K562 (cell line): ENCODE measurements around the gene C1orf167. TPM values are rescaled to one million over a fixed set of nuclear protein-coding genes. Genes with fewer than 3 reads are reported as not detected.

Experiments used
- ELK1 ChIP-seq: sonication (generic); formaldehyde crosslinking; IDR thresholded peaks from 2 replicates; pipeline ENCODE4 v1.8.1; 2022; ENCODE audit warnings: missing genetic modification reagents
- GTF2B ChIP-seq: IDR thresholded peaks from 2 replicates; pipeline ENCODE4 v1.6.1; 2011; ENCODE audit not compliant: insufficient read length; ENCODE audit errors: extremely low read depth
- HMG20B ChIP-seq: fragments of 250-450 bp; sonication (Bioruptor Pico); IDR thresholded peaks from 2 replicates; pipeline ENCODE4 v1.5.0; 2021; ENCODE audit warnings: mild to moderate bottlenecking
- HNRNPL ChIP-seq: fragments of 200-400 bp; formaldehyde crosslinking; IDR thresholded peaks from 2 replicates; pipeline ENCODE4 v1.6.1; 2017; ENCODE audit warnings: low read depth, mild to moderate bottlenecking, low read length
- MAZ ChIP-seq, 2 experiments: fragments of 450-650 bp in 1 of 2; sonication (generic) in 1 of 2; formaldehyde crosslinking; IDR thresholded peaks in 1 of 2; conservative IDR thresholded peaks in 1 of 2; 2 replicates each; pipeline versions ENCODE4 v1.4.0 to v1.5.0; 2020; ENCODE audit warnings: mild to moderate bottlenecking in 1 of 2, missing genetic modification reagents in 1 of 2
- MCM7 ChIP-seq, 2 experiments: fragments of 450-650 bp; IDR thresholded peaks; 2 replicates each; pipeline ENCODE4 v1.6.1; 2016 to 2018
- MGA ChIP-seq: fragments of 450-650 bp; IDR thresholded peaks from 2 replicates; pipeline ENCODE4 v1.6.1; 2016; ENCODE audit warnings: mild to moderate bottlenecking, moderate library complexity
- MLX ChIP-seq, 2 experiments: fragments of 450-650 bp in 1 of 2; sonication (generic) in 1 of 2; formaldehyde crosslinking; conservative IDR thresholded peaks; 2 replicates each; pipeline versions ENCODE4 v1.4.0 to v1.8.1; 2020 to 2022; ENCODE audit warnings: mild to moderate bottlenecking in 1 of 2, missing genetic modification reagents in 1 of 2
- NCOA4 ChIP-seq: fragments of 450-650 bp; IDR thresholded peaks from 2 replicates; pipeline ENCODE4 v1.6.1; 2018; ENCODE audit warnings: mild to moderate bottlenecking; ENCODE audit not compliant: partially characterized antibody
- NR2F6 ChIP-seq: fragments of 450-650 bp; formaldehyde crosslinking; IDR thresholded peaks from 2 replicates; pipeline ENCODE4 v1.4.0; 2020; ENCODE audit warnings: mild to moderate bottlenecking
- PHTF2 ChIP-seq: fragments of 250-450 bp; sonication (Bioruptor Pico); IDR thresholded peaks from 2 replicates; pipeline ENCODE4 v1.5.0; 2021; ENCODE audit warnings: mild to moderate bottlenecking
- ZC3H4 ChIP-seq: sonication (generic); formaldehyde crosslinking; IDR thresholded peaks from 2 replicates; pipeline ENCODE4 v1.9.0; 2021; ENCODE audit warnings: missing genetic modification reagents, borderline replicate concordance
- ZNF431 ChIP-seq: sonication (generic); formaldehyde crosslinking; IDR thresholded peaks from 2 replicates; pipeline ENCODE4 v1.8.0; 2022; ENCODE audit warnings: mild to moderate bottlenecking, missing genetic modification reagents
- polyA plus RNA-seq, 8 experiments: library from polyadenylated mRNA; depleted of rRNA in 4 of 8; stranded (reverse) in 5 of 8; unstranded in 3 of 8; fragments of >200 nt; fragmentation: Nextera tagmentation in 2 of 8; fragmentation: Illumina TruSeq in 1 of 8; extraction: Ambion mirVana in 2 of 8; extraction: Trizol in 1 of 8; gene quantifications; 2 replicates each; pipeline versions ENCODE4 v1.2.1 to v1.2.3, GENCODE V29; 2011 to 2014; ENCODE audit warnings: inconsistent platforms in 1 of 8, missing spikeins in 1 of 8
- total RNA-seq, 7 experiments: library from RNA; depleted of rRNA in 6 of 7; stranded (reverse); fragments of >200 nt in 6 of 7; fragmentation: Illumina TruSeq in 2 of 7; extraction: Trizol in 2 of 7; gene quantifications; 2 replicates each; pipeline versions ENCODE4 v1.2.1 to v1.2.3, GENCODE V29; 2011 to 2021; ENCODE audit warnings: low replicate concordance in 1 of 7

C1orf167 gene
- total and polyA plus RNA-seq, 9 of the 15 experiments (the other 6 are each of a cell fraction or from before 2014, with no cell fraction given): 0.22 to 0.86 (median 0.31) TPM; not detected in 2

GRCh38 chr1:11838349-11839272, 76.6 kb downstream of the C1orf167 start (continued):
- no peak for TF ChIP-seq MGA
- TF ChIP-seq GTF2B: no peak
- no peak for TF ChIP-seq PHTF2
- TF ChIP-seq HNRNPL: no peak
- TF ChIP-seq ZNF431 (CRISPR knock-in tag): no peak
- TF ChIP-seq MAZ (CRISPR knock-in tag; conservative IDR thresholded peaks at IDR 0.05 in 1 of 2, IDR thresholded peaks at IDR 0.05 in 1 of 2): peak in 1 of 2 experiments; percentile 30; a peak in 1 of 4 replicates
- no peak for TF ChIP-seq NR2F6 (CRISPR knock-in tag)
- no peak for TF ChIP-seq ZC3H4 (CRISPR knock-in tag)
- no peak for TF ChIP-seq HMG20B (CRISPR knock-in tag)
- no peak for TF ChIP-seq MCM7 (IDR thresholded peaks at IDR 0.05)
- TF ChIP-seq NCOA4: no peak
- TF ChIP-seq ELK1 (CRISPR knock-in tag): no peak
- TF ChIP-seq MLX (CRISPR knock-in tag; conservative IDR thresholded peaks at IDR 0.05): peak in 1 of 2 experiments; percentile 71; a peak in 1 of 4 replicates
